Suprapubic skin (tissue), 4 donors: ENCODE measurements around the gene GPD2. TPM values are rescaled to one million over a fixed set of nuclear protein-coding genes. Genes with fewer than 3 reads are reported as not detected.
A peak's percentile ranks its signal among the peaks of the same experiment; 100 is the strongest.

Experiments used
- DNase-seq, 2 donors: peaks; one replicate each; pipeline ENCODE4 v3.0.0-alpha.2; 2019; ENCODE audit warnings: low spot score in 2 of 2
- H3K27ac ChIP-seq: fragments of 200-600 bp; sonication (generic); one replicate; pipeline ENCODE4 v1.5.1; 2019
- H3K27me3 ChIP-seq: fragments of 200-600 bp; sonication (generic); one replicate; pipeline ENCODE4 v1.5.1; 2019
- H3K36me3 ChIP-seq: fragments of 200-600 bp; sonication (generic); one replicate; pipeline ENCODE4 v1.5.1; 2019
- H3K4me1 ChIP-seq: fragments of 200-600 bp; sonication (generic); one replicate; pipeline ENCODE4 v1.5.1; 2019
- H3K4me3 ChIP-seq: fragments of 200-600 bp; sonication (generic); one replicate; pipeline ENCODE4 v1.5.1; 2019; ENCODE audit warnings: mild to moderate bottlenecking
- H3K9me3 ChIP-seq: fragments of 200-600 bp; sonication (generic); one replicate; pipeline ENCODE4 v1.5.1; 2019
- CTCF ChIP-seq, 2 donors: fragments of 200-600 bp in 1 of 2; fragments of 450-650 bp in 1 of 2; sonication (generic) in 1 of 2; IDR thresholded peaks; one replicate each; pipeline ENCODE4 v1.5.1; 2016 to 2019; ENCODE audit warnings: antibody characterized with exemption in 2 of 2, mild to moderate bottlenecking in 1 of 2, moderate library complexity in 1 of 2
- EP300 ChIP-seq: sonication (generic); formaldehyde crosslinking; IDR thresholded peaks from one replicate; pipeline ENCODE4 v1.6.1; 2017; ENCODE audit warnings: antibody characterized with exemption
- POLR2A ChIP-seq, 2 donors: fragments of 450-650 bp; IDR thresholded peaks; one replicate each; pipeline ENCODE4 v1.6.1; 2017; ENCODE audit warnings: antibody characterized with exemption in 2 of 2, mild to moderate bottlenecking in 2 of 2, moderate library complexity in 2 of 2
- POLR2AphosphoS5 ChIP-seq, 3 donors: sonication (generic); formaldehyde crosslinking; IDR thresholded peaks; one replicate each; pipeline ENCODE4 v1.6.1; 2017; ENCODE audit warnings: antibody characterized with exemption in 3 of 3
- WGBS: methylation state at CpG from one replicate; pipeline ENCODE4 v1.1.5; 2018; 5-methylcytosine and 5-hydroxymethylcytosine counted together
- total RNA-seq, 4 donors: library from RNA; depleted of rRNA; stranded (reverse); fragments of >200 nt; gene quantifications; one replicate each; pipeline ENCODE4 v1.1.0, GENCODE V29; 2016

Gene GPD2
- total RNA-seq, 4 donors from 2014 or later: 34.7 to 77.5 (median 50.3) TPM

DNA sequence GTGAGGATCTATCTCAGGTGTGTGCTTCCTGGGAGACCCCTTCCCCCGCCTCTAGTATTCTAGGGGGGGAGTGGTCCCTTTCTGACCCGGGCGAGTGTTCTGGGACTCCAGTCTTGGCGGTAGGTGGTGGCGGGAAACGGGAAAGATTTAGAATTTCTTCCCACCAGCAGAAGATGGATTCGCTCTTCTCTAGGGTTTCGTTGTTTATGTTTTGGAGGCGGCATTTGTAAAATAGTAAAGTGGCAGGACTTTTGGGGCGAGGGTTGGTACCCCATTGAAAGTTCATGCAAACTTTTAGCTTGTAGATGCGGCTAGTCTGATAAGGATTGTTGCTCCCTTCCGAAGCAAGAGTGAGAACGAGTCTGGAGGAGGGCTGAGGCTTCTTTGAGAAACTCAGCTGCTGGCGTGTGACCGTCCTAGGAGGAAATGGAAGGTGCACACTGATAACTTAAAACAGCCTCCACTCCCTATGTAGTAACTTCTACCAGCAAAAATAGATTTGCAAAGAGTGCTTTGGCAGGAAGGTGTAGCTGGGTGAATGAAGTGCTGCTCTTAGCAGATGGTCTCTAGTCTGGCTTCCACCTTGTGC is 412 bp downstream of the GPD2 start:
- DNase-seq: no peak
- Histone ChIP-seq H3K27ac (peak overlapping the region; percentile 99), H3K27me3 (no peaks in the 10 kb centered on the region), H3K9me3 (no peaks in the 10 kb centered on the region), H3K36me3 (no peaks in the 10 kb centered on the region), H3K4me3 (peak overlapping the region; percentile 84), H3K4me1 (peaks cover 44% of the 10 kb centered on the region)
- TF ChIP-seq CTCF (IDR thresholded peaks at IDR 0.05): no peak
- no peak for TF ChIP-seq POLR2AphosphoS5 (IDR thresholded peaks at IDR 0.05)
- no peak for TF ChIP-seq EP300
- TF ChIP-seq POLR2A (IDR thresholded peaks at IDR 0.05): no peak
- WGBS: under 1% methylated on average over 15 of the region's 15 CpGs

DNA sequence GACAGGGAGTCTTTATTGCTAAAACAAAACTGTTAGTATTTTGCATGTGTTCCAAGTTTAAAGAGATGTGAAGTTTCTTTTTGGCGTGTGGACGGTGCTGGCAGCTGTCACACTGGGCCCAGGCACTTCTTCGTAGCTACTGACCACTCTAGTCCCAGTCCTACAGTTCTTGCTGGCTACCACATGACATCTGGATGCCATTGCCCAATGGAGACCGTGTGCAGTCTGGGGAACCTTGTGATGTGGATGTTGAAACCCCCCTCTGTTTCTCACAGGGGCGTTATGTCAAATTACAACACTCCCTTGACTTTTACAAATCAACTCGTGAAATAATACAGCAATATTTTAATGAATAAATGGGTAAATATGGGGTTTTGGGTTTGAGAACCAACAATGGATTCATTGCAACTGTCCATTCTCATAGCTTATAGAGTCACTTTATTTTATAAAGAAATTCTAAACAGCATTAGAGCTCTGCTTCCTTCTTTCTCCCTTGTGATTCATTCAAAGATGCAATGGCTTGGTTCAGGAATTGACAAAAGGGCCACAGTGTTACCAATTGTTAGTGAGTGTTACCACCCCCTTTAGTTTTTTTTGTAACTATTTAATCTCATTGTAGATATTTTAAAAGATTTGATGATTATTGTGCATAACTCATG is 1.2 kb downstream of the GPD2 start:
- peak overlapping the region; percentile 84 for H3K4me3 ChIP-seq
- H3K27me3 ChIP-seq: no peaks in the 10 kb centered on the region
- H3K27ac ChIP-seq: peak overlapping the region; percentile 99
- H3K36me3 ChIP-seq: no peaks in the 10 kb centered on the region
- H3K9me3 ChIP-seq: no peaks in the 10 kb centered on the region
- TF ChIP-seq POLR2AphosphoS5 (IDR thresholded peaks at IDR 0.05) (peak; percentile 28 to 67 (median 53)), CTCF (IDR thresholded peaks at IDR 0.05) (no peak), POLR2A (IDR thresholded peaks at IDR 0.05) (peak in 1 of 2 donors; percentile 14), EP300 (no peak)
- H3K4me1 ChIP-seq: peaks cover 44% of the 10 kb centered on the region
- peak in 1 of 2 donors; percentile 78 for DNase-seq
- WGBS: 14% methylated on average over 6 of the region's 6 CpGs

GRCh38 chr2:156437931-156438410 is 1.8 kb downstream of the GPD2 start:
- TF ChIP-seq POLR2A (IDR thresholded peaks at IDR 0.05): no peak
- no peak for TF ChIP-seq CTCF (IDR thresholded peaks at IDR 0.05)
- no peak for TF ChIP-seq POLR2AphosphoS5 (IDR thresholded peaks at IDR 0.05)
- TF ChIP-seq EP300: no peak
- H3K27ac ChIP-seq: peak overlapping the region; percentile 99
- H3K9me3 ChIP-seq: no peaks in the 10 kb centered on the region
- H3K27me3 ChIP-seq: no peaks in the 10 kb centered on the region
- H3K36me3 ChIP-seq: no peaks in the 10 kb centered on the region
- 47% methylated on average over 4 of the region's 4 CpGs for WGBS
- no peak for DNase-seq
- H3K4me1 ChIP-seq: peaks cover 44% of the 10 kb centered on the region
- peak overlapping the region; percentile 84 for H3K4me3 ChIP-seq

GRCh38 chr2:156443089-156443488 is 6.9 kb downstream of the GPD2 start:
- TF ChIP-seq POLR2A (IDR thresholded peaks at IDR 0.05): no peak
- no peak for TF ChIP-seq CTCF (IDR thresholded peaks at IDR 0.05)
- no peak for TF ChIP-seq POLR2AphosphoS5 (IDR thresholded peaks at IDR 0.05)
- TF ChIP-seq EP300: no peak
- Histone ChIP-seq H3K9me3 (no peaks in the 10 kb centered on the region), H3K36me3 (no peaks in the 10 kb centered on the region), H3K4me1 (peaks cover 18% of the 10 kb centered on the region), H3K27me3 (no peaks in the 10 kb centered on the region), H3K27ac (no peak overlapping the region), H3K4me3 (no peak overlapping the region)
- DNase-seq: no peak
